NCI-H146 treated with DMSO at 0.1 percent for 48 hours (cell line): Measurements from ENCODE around the gene MAPT.

Experiments used
- DNase-seq: peaks from one replicate; lab custom pipeline; 2025; ENCODE audit not compliant: unreplicated experiment; lab: John Stamatoyannopoulos, UW

The MAPT gene

GRCh38 chr17:46026166-46027047 lies 132.1 kb downstream of the MAPT start:
- DNase-seq = no peak

GRCh38 chr17:46027048-46027975 lies 133.0 kb downstream of the MAPT start:
- no peak for DNase-seq

- DNase-seq = no peak
These were observed 133.6 kb downstream of the MAPT start for GRCh38 chr17:46027976-46028325.

GRCh38 chr17:46028374-46028773 lies 134.0 kb downstream of the MAPT start:
- DNase-seq = no peak

GRCh38 chr17:46028981-46029565 lies 134.7 kb downstream of the MAPT start:
- DNase-seq = no peak

- DNase-seq = no peak
These were observed 135.3 kb downstream of the MAPT start for GRCh38 chr17:46029627-46030026.

- no peak for DNase-seq
These were observed 136.4 kb downstream of the MAPT start for GRCh38 chr17:46030752-46031151.

GRCh38 chr17:46031440-46031839 lies 137.1 kb downstream of the MAPT start:
- DNase-seq = no peak

GRCh38 chr17:46031920-46032319 lies 137.6 kb downstream of the MAPT start:
- no peak for DNase-seq

- no peak for DNase-seq
These were observed 138.6 kb downstream of the MAPT start for GRCh38 chr17:46032909-46033308.

GRCh38 chr17:46033392-46033791 lies 139.0 kb downstream of the MAPT start:
- no peak for DNase-seq

- no peak for DNase-seq
These were observed 140.9 kb downstream of the MAPT start for GRCh38 chr17:46035112-46035818.

- DNase-seq = no peak
These were observed 142.1 kb downstream of the MAPT start for GRCh38 chr17:46036491-46036890.

- no peak for DNase-seq
These were observed 143.4 kb downstream of the MAPT start for GRCh38 chr17:46037722-46038255.

- DNase-seq = no peak
These were observed 144.1 kb downstream of the MAPT start for GRCh38 chr17:46038414-46038813.

- DNase-seq = no peak
These were observed 144.6 kb downstream of the MAPT start for GRCh38 chr17:46038937-46039336.

GRCh38 chr17:46039592-46040186 lies 145.3 kb downstream of the MAPT start:
- DNase-seq = no peak

- no peak for DNase-seq
These were observed 147.9 kb downstream of the MAPT start for GRCh38 chr17:46042246-46042645.

GRCh38 chr17:46042925-46043324 lies 148.6 kb downstream of the MAPT start:
- no peak for DNase-seq

GRCh38 chr17:46043606-46044005 lies 149.3 kb downstream of the MAPT start:
- no peak for DNase-seq
